HepG2 (cell line): ENCODE results near the gene BLOC1S4. TPM values are rescaled to one million over a fixed set of nuclear protein-coding genes. Genes with fewer than 3 reads are reported as not detected.
A peak's percentile ranks its signal among the peaks of the same experiment; 100 is the strongest.

Source experiments
- HDAC1 ChIP-seq: sonication (generic); formaldehyde crosslinking; IDR thresholded peaks from 2 replicates; pipeline ENCODE4 v1.5.1; 2020; ENCODE audit warnings: mild to moderate bottlenecking, missing genetic modification reagents
- HDAC2 ChIP-seq: sonication (generic); formaldehyde crosslinking; IDR thresholded peaks from 2 replicates; pipeline ENCODE4 v1.4.0; 2020; ENCODE audit warnings: missing genetic modification reagents
- HES4 ChIP-seq: sonication (generic); formaldehyde crosslinking; IDR thresholded peaks from 2 replicates; pipeline ENCODE4 v1.9.0; 2021; ENCODE audit warnings: mild to moderate bottlenecking, missing genetic modification reagents, borderline replicate concordance
- HIC2 ChIP-seq: sonication (generic); formaldehyde crosslinking; IDR thresholded peaks from 2 replicates; pipeline ENCODE4 v1.9.0; 2022; ENCODE audit warnings: low read depth, missing genetic modification reagents
- KLF15 ChIP-seq: sonication (generic); formaldehyde crosslinking; IDR thresholded peaks from 2 replicates; pipeline ENCODE4 v1.8.1; 2023; ENCODE audit warnings: borderline replicate concordance, mild to moderate bottlenecking, inconsistent platforms, missing genetic modification reagents, mixed read lengths
- RELA ChIP-seq: sonication (generic); formaldehyde crosslinking; IDR thresholded peaks from 2 replicates; pipeline ENCODE4 v1.4.0; 2020; ENCODE audit warnings: missing genetic modification reagents
- SNAI1 ChIP-seq: sonication (generic); formaldehyde crosslinking; IDR thresholded peaks from 2 replicates; pipeline ENCODE4 v1.5.0; 2020; ENCODE audit warnings: mild to moderate bottlenecking, missing genetic modification reagents, borderline replicate concordance
- TRIM24 ChIP-seq: sonication (generic); formaldehyde crosslinking; IDR thresholded peaks from 2 replicates; pipeline ENCODE4 v1.8.0; 2022; ENCODE audit warnings: mild to moderate bottlenecking, missing genetic modification reagents
- ZBTB34 ChIP-seq: sonication (generic); formaldehyde crosslinking; IDR thresholded peaks from 2 replicates; pipeline ENCODE4 v1.8.0; 2022; ENCODE audit warnings: mild to moderate bottlenecking, missing genetic modification reagents
- ZNF142 ChIP-seq: sonication (generic); formaldehyde crosslinking; IDR thresholded peaks from 2 replicates; pipeline ENCODE4 v1.4.0; 2020; ENCODE audit warnings: missing genetic modification reagents
- ZNF30 ChIP-seq: sonication (generic); formaldehyde crosslinking; IDR thresholded peaks from 2 replicates; pipeline ENCODE4 v1.5.0; 2020; ENCODE audit warnings: mild to moderate bottlenecking, missing genetic modification reagents
- ZNF326 ChIP-seq: sonication (generic); formaldehyde crosslinking; IDR thresholded peaks from 2 replicates; pipeline ENCODE4 v1.4.0; 2020; ENCODE audit warnings: missing genetic modification reagents, borderline replicate concordance
- ZNF574 ChIP-seq: sonication (generic); formaldehyde crosslinking; IDR thresholded peaks from 2 replicates; pipeline ENCODE4 v1.4.0; 2020; ENCODE audit warnings: missing genetic modification reagents
- ZNF800 ChIP-seq: sonication (generic); formaldehyde crosslinking; IDR thresholded peaks from 2 replicates; pipeline ENCODE4 v1.4.0; 2020; ENCODE audit warnings: missing genetic modification reagents
- polyA plus RNA-seq, 8 experiments: library from polyadenylated mRNA; depleted of rRNA in 3 of 8; stranded (reverse) in 7 of 8; unstranded in 1 of 8; fragments of >200 nt; fragmentation: Illumina TruSeq in 4 of 8; extraction: Trizol in 4 of 8; gene quantifications; 2 replicates each; pipeline versions ENCODE4 v1.2.1 to v1.2.3, GENCODE V29; 2011 to 2016; ENCODE audit warnings: low read depth in 4 of 8, missing spikeins in 1 of 8, mixed read lengths in 1 of 8; ENCODE audit not compliant: insufficient read depth in 1 of 8
- total RNA-seq, 5 experiments: library from RNA; depleted of rRNA; stranded (reverse); fragments of >200 nt; fragmentation: Illumina TruSeq; extraction: Trizol; gene quantifications; 2 replicates each; pipeline ENCODE4 v1.2.3, GENCODE V29; 2016; ENCODE audit warnings: low read depth in 1 of 5

BLOC1S4 gene
- total and polyA plus RNA-seq, 2 of the 13 experiments (the other 11 are each of a cell fraction or from before 2014, with no cell fraction given) = 15.5 to 20.9 TPM

GRCh38 chr4:6709230-6710114 is 6.5 kb upstream of the BLOC1S4 start, which contains the start of gene MRFAP1L1 (continued):
- TF ChIP-seq ZBTB34 (CRISPR knock-in tag) (no peak), ZNF142 (CRISPR knock-in tag) (no peak), ZNF30 (0 out of 2 replicates have a peak, but pooled peaks have one; percentile 55), HES4 (CRISPR knock-in tag) (no peak), HDAC1 (CRISPR knock-in tag) (peak; percentile 74), TRIM24 (CRISPR knock-in tag) (no peak), ZNF800 (no peak), KLF15 (CRISPR knock-in tag) (no peak), ZNF574 (peak; percentile 66), ZNF326 (CRISPR knock-in tag) (no peak), SNAI1 (no peak), HDAC2 (CRISPR knock-in tag) (peak; percentile 28; the same call in 1 of the 2 replicates), RELA (CRISPR knock-in tag) (no peak), HIC2 (CRISPR knock-in tag) (no peak)
